RPMI7951 (cell line): ENCODE data around the gene FCGR3A. TPM values are rescaled to one million over a fixed set of nuclear protein-coding genes. Genes with fewer than 3 reads are reported as not detected.

Source experiments
- DNase-seq: peaks from one replicate; pipeline ENCODE4 v3.0.0-alpha.2; 2012; ENCODE audit warnings: low read depth
- total RNA-seq: library from RNA; depleted of rRNA; stranded (reverse); fragments of >200 nt; shearing (Covaris generic); gene quantifications from 2 replicates; pipeline ENCODE4 v1.2.3, GENCODE V29; 2014; rRNA removed

Gene FCGR3A
- total RNA-seq, 1 experiment from 2014 or later = not detected

- peak; percentile 60 for DNase-seq
Observed at GRCh38 chr1:161502641-161503393, 46.8 kb downstream of the FCGR3A start.

GRCh38 chr1:161502181-161502580 is 47.4 kb downstream of the FCGR3A start:
- DNase-seq = no peak

- DNase-seq = no peak
Observed at GRCh38 chr1:161501234-161501633, 48.4 kb downstream of the FCGR3A start.

DNA sequence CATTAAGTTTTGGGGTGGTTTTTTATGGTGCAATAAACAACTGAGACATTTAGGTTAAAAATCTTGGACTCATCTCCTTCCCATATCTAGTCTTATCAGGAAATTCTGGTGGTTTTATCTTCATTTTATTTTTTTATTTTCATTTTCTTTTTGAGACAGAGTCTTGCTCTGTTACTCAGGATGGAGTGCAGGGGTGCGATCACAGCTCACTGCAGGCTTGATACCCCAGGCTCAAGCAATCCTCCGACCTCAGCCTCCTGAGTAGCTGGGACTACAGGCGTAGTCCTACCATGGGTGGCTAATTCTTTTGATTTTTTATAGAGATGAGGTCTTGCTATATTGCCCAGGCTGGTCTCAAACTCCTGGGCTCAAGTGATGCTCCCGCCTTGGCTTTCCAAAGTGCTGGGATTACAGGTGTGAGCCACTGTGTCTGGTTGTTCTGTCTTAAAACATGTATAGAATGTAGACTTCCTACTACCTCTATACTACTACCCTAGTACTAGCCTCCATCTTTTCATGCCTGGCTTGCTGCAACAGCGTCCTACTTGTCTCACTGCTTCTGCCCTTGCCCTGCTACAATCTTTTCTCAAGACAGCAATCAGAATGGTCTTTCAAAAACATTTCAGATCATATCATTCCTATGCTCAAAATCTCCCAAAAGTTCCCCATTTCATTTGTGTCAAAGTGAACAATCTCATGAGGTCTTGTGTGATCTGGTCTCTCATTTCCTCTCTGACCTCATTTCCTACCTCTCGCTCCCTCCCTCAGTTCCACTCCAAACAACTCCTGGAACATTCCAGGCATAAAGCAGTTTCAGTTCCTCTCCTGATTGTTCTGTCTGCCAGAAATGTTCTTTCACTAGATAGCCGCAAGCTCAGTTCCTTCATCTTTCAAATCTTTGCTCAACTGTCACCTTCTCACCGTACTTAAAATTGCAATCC is 50.2 kb downstream of the FCGR3A start:
- DNase-seq = no peak

GRCh38 chr1:161498646-161499045 is 51.0 kb downstream of the FCGR3A start:
- DNase-seq = peak; percentile 52

GRCh38 chr1:161497961-161498360 is 51.7 kb downstream of the FCGR3A start:
- no peak for DNase-seq

DNA sequence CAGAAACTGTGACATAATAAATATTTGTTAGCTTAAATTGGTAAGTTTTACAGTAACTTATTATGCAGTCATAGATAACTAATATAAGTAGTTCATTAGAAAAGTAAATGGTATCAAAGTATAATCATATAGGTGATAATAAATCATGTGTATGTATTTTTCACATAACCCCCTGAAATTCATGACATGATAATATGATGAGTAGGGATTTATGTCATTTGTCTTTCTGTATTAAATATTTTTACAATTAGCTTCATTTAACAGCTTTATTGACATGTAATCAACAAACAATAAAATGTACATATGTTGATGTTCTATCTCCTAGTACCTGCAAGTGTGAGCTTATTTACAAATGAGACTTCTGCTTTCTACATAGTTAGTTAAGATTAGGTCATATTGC is 54.1 kb downstream of the FCGR3A start:
- no peak for DNase-seq

GRCh38 chr1:161494091-161494735 is 55.4 kb downstream of the FCGR3A start:
- peak; percentile 53 for DNase-seq

GRCh38 chr1:161492827-161493226 is 56.8 kb downstream of the FCGR3A start:
- peak; percentile 20 for DNase-seq

Other genes starting within 250 kb of the FCGR3A start
- gene MPZ, start 239.8 kb downstream of the FCGR3A start, total RNA-seq = 0.24 and 0.39 TPM in 2 replicates
- gene SDHC, start 235.4 kb downstream of the FCGR3A start, total RNA-seq = 16.1 and 19.5 TPM in 2 replicates
- gene CFAP126, start 181.9 kb downstream of the FCGR3A start, total RNA-seq = not detected in 2 replicates
- 0.68 and 2.9 TPM in 2 replicates for gene FCGR2A, start 44.4 kb downstream of the FCGR3A start, total RNA-seq
- 0.12 TPM in 1 of 2 replicates, not detected in the other for gene HSPA6, start 25.3 kb downstream of the FCGR3A start, total RNA-seq
- not detected in 2 replicates for gene FCGR3B, start 81.4 kb upstream of the FCGR3A start, total RNA-seq
- gene FCGR2B, start 113.3 kb upstream of the FCGR3A start, total RNA-seq = under 0.01 TPM in 1 of 2 replicates, not detected in the other
- 11.2 and 16.7 TPM in 2 replicates for gene FCRLA, start 157.4 kb upstream of the FCGR3A start, total RNA-seq
- 2.2 and 2.4 TPM in 2 replicates for gene FCRLB, start 171.7 kb upstream of the FCGR3A start, total RNA-seq
- 45.9 and 55.0 TPM in 2 replicates for gene DUSP12, start 200.0 kb upstream of the FCGR3A start, total RNA-seq
- gene ATF6, start 216.5 kb upstream of the FCGR3A start, total RNA-seq = 17.2 and 19.9 TPM in 2 replicates